IPS DF 4.7 (cell line): ENCODE data around the gene SLCO6A1.

ENCODE experiments used
- DNase-seq: peaks from one replicate; pipeline ENCODE4 v3.0.0-alpha.2; 2013; ENCODE audit warnings: low spot score; ENCODE audit errors: extremely low read depth

Gene SLCO6A1

GRCh38 chr5:102481054-102481715, 17.6 kb downstream of the SLCO6A1 start:
- no peak for DNase-seq

GRCh38 chr5:102453716-102454115, 45.1 kb downstream of the SLCO6A1 start:
- no peak for DNase-seq

GRCh38 chr5:102451082-102451481, 47.7 kb downstream of the SLCO6A1 start:
- DNase-seq: no peak

- peak; percentile 51 for DNase-seq
Observed at GRCh38 chr5:102450313-102450990, 48.3 kb downstream of the SLCO6A1 start.

- DNase-seq: no peak
Observed at GRCh38 chr5:102433473-102433872, 65.3 kb downstream of the SLCO6A1 start.

GRCh38 chr5:102421647-102422046, 77.2 kb downstream of the SLCO6A1 start:
- DNase-seq: no peak

- DNase-seq: no peak
Observed at GRCh38 chr5:102418531-102418930, 80.3 kb downstream of the SLCO6A1 start.

- DNase-seq: no peak
Observed at GRCh38 chr5:102414448-102414847, 84.4 kb downstream of the SLCO6A1 start.

- DNase-seq: no peak
Observed at GRCh38 chr5:102388235-102388634, 110.6 kb downstream of the SLCO6A1 start.

GRCh38 chr5:102385365-102385764, 113.4 kb downstream of the SLCO6A1 start:
- DNase-seq: no peak

- DNase-seq: no peak
Observed at GRCh38 chr5:102380174-102380573, 118.6 kb downstream of the SLCO6A1 start.

GRCh38 chr5:102375876-102376275, 122.9 kb downstream of the SLCO6A1 start:
- no peak for DNase-seq

GRCh38 chr5:102375272-102375671, 123.5 kb downstream of the SLCO6A1 start:
- no peak for DNase-seq

- DNase-seq: no peak
Observed at GRCh38 chr5:102368392-102368791, 130.4 kb downstream of the SLCO6A1 start.

- DNase-seq: no peak
Observed at GRCh38 chr5:102341681-102342288, 157.0 kb downstream of the SLCO6A1 start.

GRCh38 chr5:102324714-102325113, 174.1 kb downstream of the SLCO6A1 start:
- no peak for DNase-seq
